HG03108 (cell line): ENCODE results near the gene AJM1.

Source experiments
- ATAC-seq: cut with Tn5 transposase; IDR thresholded peaks from one replicate; pipeline ENCODE4 v1.9.1; 2021; ENCODE audit warnings: moderate library complexity; ENCODE audit not compliant: unreplicated experiment

The AJM1 gene

DNA sequence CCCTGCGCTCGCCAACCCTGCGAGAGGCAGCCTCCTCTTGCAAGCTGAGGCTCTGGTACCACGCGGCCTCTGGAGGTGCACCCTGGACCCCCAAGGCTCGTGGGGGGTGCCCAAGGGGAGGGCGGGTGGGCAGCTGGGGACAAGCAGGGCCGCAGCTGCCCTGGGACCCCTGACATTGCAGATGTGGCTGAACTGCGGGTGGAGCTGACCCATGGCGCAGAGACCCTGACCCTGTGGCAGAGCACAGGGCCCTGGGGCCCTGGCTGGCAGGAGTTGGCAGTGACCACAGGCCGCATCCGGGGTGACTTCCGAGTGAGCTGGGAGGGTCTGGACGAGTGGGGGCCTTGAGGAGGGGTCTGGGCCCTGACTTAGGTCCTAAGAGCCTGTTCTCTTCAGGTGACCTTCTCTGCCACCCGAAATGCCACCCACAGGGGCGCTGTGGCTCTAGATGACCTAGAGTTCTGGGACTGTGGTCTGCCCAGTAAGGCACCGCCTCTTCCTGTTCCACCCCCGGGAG is 11.4 kb downstream of the AJM1 start:
- ATAC-seq: no peak

DNA sequence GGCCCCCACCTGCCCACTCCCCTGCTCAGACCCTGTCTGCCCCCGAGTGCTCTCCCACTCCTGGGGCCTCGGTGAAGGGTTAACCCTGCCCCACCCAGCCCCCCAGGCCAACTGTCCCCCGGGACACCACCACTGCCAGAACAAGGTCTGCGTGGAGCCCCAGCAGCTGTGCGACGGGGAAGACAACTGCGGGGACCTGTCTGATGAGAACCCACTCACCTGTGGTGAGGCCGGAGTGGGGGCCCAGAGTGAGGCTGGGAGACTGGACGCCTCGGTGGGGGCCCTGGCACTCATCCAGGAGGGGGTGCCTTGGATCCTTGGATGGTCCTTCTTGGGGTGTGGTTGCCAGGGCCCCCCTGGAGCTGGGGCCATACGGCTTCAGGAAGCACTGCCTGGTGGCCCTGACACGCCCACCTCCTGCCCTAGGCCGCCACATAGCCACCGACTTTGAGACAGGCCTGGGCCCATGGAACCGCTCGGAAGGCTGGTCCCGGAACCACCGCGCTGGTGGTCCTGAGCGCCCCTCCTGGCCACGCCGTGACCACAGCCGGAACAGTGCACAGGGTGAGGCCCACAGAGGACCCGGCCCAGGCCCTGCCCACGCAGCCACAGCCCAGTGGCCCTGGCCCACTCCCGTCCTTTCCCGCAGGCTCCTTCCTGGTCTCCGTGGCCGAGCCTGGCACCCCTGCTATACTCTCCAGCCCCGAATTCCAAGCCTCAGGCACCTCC is 12.0 kb downstream of the AJM1 start:
- no peak for ATAC-seq

DNA sequence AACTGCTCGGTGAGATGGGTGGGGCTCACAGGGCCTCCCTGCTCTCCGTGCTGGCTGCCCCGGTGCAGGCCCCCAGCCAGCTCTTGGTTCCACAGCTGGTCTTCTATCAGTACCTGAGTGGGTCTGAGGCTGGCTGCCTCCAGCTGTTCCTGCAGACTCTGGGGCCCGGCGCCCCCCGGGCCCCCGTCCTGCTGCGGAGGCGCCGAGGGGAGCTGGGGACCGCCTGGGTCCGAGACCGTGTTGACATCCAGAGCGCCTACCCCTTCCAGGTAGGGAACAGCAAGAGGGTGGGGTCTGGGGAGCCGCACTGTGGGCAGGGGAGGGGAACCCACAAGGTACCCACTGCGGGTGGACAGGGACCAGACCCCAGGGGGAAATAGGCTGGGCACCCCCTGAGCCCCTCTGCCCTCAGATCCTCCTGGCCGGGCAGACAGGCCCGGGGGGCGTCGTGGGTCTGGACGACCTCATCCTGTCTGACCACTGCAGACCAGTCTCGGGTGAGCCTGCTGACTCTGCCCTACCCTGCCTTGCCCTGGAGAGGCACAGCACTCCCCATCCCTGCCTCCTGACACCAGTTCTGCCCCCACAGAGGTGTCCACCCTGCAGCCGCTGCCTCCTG is 12.7 kb downstream of the AJM1 start:
- ATAC-seq: no peak

DNA sequence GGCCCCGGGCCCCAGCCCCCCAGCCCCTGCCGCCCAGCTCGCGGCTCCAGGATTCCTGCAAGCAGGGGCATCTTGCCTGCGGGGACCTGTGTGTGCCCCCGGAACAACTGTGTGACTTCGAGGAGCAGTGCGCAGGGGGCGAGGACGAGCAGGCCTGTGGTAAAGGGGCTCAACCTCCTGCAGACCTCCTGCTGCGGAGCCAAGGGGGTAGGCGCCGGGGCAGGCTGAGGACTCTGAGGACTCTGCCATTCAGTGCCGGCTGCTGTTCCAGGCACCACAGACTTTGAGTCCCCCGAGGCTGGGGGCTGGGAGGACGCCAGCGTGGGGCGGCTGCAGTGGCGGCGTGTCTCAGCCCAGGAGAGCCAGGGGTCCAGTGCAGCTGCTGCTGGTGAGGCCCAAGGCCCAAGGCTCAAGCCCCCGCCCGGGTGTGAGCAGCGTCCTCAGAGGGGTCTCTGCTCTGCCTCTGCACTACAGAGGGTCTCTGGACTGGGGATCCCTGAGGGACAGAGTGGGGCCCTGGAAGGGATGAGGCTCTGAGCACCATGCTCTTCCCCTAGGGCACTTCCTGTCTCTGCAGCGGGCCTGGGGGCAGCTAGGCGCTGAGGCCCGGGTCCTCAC is 13.3 kb downstream of the AJM1 start:
- ATAC-seq: no peak

DNA sequence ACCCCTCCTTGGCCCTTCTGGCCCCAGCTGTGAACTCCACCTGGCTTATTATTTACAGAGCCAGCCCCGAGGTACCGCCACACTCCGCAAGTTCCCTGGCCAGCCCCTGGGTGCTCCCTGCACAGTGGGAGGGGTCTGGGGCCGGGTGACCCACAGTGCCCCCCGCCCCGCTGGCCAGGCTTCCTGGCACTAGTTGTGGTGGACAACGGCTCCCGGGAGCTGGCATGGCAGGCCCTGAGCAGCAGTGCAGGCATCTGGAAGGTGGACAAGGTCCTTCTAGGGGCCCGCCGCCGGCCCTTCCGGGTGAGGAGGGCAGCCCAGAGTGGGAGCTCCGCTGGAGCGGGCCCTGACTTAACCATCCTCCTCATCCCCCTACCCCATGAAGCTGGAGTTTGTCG is 13.8 kb downstream of the AJM1 start:
- no peak for ATAC-seq

DNA sequence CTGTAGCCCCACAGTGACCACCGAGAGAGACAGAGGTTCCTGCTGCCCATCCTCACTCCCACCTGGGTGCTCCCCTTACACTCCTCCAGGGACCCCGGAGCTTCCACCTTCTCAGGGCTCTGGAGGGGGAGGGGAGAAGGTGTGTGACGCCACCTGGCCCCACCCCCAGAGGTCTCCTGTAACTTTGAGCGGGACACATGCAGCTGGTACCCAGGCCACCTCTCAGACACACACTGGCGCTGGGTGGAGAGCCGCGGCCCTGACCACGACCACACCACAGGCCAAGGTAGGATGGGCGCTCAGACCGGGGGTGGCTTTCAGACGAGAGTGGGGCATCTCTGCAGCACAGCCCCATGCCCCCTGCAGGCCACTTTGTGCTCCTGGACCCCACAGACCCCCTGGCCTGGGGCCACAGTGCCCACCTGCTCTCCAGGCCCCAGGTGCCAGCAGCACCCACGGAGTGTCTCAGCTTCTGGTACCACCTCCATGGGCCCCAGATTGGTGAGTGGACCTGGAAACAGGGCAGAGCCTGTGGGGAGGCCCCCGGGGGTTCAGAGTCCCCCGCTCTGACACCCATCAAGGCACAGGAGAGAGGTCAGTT is 14.4 kb downstream of the AJM1 start:
- no peak for ATAC-seq

DNA sequence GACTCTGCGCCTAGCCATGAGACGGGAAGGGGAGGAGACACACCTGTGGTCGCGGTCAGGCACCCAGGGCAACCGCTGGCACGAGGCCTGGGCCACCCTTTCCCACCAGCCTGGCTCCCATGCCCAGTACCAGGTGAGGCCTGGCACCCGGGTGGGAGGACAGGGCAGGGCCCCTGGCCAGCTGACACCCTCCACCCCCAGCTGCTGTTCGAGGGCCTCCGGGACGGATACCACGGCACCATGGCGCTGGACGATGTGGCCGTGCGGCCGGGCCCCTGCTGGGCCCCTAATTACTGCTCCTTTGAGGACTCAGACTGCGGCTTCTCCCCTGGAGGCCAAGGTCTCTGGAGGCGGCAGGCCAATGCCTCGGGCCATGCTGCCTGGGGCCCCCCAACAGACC is 14.9 kb downstream of the AJM1 start:
- ATAC-seq: no peak

DNA sequence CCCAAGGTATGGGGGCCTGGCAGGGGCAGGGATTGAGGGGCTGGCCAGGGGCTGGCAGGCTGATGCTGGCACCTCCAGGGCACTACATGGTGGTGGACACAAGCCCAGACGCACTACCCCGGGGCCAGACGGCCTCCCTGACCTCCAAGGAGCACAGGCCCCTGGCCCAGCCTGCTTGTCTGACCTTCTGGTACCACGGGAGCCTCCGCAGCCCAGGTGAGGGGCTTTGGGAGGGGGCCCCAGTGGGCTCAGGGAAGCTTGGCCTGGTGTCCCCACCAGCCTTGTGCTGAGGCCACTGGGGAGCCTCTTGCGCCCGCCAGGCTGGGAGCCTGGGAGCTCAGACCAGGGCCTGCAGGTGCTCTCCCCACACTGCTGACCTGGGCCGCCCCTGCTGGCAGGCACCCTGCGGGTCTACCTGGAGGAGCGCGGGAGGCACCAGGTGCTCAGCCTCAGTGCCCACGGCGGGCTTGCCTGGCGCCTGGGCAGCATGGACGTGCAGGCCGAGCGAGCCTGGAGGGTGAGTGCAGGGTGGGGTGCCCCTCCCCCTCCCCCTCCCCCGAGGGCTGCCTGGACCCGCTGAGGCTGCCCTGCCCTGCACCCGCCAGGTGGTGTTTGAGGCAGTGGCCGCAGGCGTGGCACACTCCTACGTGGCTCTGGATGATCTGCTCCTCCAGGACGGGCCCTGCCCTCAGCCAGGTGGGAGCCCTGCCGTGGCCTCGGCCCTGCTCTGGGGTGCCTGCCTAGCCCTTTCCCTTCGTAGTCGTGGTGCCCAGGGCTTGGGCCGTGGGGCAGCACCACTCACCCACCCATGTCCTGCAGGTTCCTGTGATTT is 15.5 kb downstream of the AJM1 start:
- no peak for ATAC-seq

DNA sequence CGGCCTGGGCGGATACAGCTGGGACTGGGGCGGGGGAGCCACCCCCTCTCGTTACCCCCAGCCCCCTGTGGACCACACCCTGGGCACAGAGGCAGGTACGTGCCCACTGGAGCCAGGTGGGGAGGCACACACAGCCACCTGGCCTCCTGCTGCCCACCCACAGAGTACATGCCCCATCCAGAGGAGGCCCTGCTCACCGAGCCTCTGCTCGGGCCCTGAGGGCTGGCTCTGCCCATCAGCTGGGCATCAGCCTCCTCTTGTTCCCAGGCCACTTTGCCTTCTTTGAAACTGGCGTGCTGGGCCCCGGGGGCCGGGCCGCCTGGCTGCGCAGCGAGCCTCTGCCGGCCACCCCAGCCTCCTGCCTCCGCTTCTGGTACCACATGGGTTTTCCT is 16.2 kb downstream of the AJM1 start:
- no peak for ATAC-seq

DNA sequence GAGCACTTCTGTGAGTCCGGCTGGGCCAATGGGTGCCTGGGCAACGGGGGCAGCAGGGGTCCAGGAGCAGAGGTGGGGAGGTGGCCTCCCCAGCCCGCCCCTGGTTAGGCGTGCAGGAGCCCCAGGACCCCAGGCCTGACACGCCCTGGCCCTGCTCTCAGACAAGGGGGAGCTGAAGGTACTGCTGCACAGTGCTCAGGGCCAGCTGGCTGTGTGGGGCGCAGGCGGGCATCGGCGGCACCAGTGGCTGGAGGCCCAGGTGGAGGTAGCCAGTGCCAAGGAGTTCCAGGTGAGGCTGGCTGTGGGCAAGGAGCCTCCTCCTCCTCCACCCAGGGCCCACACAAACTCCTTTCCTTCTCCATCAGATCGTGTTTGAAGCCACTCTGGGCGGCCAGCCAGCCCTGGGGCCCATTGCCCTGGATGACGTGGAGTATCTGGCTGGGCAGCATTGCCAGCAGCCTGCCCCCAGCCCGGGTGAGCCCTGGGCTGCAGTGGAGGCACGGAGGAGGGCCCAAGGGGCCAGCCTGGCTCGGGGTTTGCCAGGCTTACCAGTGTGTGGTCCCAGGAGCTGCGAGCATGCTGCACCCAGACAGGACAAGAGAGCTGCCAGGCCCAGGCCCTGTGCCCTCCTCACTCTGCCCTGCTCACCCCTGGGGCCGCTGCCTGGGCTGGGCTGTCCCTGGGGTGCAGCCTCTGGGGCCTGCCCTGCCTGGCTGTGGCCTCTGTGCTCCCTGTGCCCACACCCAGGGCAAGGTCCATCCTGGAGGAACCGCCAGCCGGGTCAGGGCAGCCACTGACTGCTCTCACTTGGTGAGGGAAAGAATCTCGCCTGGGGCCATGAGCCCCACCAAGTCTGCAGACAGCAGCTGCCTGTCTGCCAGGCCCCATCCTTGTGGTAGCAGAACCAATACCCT is 16.8 kb downstream of the AJM1 start:
- ATAC-seq: no peak

DNA sequence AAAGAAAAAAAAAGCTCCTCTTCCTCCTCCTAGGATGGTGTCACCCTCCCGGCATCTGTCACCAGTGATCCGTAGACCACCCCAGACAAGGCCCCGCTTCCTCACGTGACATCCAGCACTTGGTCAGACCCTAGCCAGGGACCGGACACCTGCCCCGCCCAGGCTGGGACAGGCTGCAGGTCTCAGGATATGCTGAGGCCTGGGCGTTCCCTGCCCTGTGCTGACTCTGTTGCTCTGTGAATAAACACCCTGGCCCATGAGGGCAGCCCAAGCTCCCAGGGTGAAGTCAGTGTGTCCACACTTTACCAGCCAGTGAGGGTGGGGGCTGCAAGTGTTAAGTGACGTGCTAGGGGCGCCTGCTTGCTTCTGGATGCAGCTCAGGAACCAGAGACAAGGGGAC is 18.3 kb downstream of the AJM1 start:
- no peak for ATAC-seq

DNA sequence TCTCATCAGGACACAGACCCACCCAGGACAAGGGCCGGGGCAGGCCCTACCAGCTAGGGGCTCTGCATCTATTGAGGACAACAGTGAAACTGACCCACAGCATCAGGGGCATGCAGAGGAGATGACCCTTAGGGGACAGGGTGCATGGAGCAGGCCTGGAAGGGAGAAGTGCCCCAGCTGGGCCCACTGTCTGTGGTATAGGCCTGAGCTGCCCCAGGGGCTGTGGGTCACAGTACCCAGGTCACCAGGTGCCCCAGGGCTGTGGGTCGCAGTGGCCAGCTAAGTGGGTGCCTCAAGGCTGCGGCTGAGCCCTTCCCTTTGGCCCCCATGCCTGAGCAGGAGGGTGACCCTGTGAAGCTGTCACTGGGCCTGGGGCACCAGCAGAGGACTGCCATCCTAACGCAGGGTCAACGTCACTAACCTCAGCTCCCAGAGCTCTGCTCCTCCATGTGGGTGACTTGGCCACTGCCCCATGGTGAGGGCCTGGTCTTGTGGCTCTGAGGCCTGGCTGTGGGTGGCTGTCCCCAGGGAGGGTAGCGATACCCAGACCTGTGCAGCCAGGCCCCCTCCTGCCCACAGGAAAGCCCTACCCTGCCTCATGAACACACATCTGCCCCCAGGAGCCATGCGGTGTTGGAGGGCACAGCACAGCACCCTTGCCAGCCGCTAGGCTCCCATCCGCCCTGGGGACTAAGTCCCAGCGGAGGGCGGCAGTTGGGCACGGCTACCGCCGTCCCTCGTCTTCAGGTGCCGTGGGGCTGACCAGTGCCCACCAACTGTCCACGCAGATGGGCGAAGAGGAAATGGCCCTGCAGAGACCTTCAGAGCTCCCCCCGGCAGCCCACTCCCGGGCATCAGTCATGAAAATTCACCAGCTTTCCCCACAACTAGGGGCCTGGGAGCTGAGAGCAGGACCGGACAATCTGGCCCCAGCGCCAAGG is 18.9 kb downstream of the AJM1 start:
- no peak for ATAC-seq

DNA sequence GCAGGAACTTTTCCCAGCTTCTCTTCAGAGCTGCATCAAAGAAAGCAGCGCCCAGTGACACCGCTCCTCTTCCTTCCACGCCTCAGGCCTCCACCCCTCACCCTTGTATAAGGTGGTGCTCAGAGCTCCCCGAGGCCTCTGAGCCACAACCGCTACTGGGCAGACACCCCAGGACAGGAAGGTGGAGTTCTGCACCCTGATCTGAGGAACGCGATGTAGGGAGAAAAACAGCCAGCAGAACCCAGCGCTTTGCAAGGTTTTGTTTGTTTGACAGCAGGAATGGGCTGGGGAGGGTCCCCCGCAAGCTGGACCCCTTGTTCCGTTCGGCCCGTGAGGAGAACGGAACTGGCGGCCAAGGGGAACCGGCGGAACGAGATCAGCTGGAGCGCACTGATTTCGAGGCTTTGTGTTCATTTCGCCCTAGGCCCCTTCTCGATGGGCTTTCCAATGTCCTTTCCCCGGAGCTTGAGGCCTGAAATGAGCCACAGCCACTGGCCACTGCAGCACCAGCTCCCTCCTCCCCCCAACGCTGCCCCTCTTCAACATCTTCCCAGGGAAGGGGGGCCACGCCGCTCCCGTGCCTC is 19.7 kb downstream of the AJM1 start:
- ATAC-seq: no peak

DNA sequence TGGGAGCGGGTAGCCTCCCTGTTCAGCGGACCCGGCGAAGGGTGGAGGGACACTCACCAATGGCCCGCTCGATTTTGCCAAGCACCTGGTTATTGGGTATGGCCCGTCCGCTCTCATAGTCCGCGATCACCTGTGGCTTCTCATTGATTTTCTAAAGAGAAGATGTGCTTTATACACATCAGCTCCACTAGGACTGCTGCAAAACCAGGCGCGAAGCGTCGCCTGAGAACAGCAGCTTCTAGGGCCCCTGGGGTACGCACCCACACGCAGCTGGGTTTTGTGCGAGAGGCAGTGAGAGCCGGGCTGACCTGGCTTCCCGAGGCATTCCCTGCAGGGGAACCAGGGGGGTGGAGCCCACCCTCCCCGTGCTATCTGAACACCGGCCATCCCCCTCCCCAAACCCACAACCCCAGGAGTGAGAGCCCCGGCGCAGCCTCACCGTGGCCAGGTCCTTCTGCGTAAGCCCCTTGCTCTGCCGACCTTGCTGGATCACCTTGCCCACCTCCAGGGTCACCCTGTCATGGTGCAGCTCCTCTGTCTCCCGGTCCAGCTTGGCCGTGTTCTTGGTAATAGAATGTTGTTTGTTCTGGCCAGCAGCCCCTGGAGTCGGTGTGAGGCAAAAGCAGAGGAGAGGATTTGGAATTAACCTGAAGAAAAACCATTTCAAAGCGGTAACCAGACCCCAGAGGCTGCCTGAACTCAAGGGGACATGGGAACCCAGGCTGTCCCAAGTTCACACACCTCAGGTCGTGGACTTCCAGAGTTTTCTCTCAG is 20.8 kb downstream of the AJM1 start:
- ATAC-seq: no peak

DNA sequence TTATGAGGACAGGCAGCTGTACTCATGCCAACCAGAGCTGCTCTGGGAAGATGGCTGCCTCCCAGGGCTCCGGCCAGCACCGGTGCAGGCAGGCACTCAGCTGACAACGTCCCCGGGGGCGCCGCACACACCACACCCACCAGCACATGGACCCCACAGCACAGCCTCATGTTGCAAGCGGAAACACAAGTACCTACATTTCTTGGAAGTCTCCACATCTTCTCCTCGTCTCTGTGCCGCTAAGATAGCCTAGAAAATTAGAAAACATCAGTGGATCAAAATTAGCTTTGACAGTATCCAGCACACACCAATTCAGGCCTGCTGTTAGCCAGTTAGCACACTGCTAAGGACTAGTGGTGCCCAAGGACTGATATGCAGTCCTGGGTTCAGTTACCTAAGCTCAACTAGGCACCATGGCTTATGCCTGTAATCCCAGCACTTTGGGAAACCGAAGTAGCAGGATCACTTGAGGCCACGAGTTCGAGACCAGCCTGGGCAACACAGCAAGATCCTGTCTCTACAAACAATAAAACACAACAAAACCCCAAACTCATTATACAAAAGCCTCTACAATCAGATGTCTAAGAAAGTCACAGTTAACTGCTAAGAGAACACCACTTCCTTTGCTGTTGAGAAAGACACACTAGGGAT is 21.5 kb downstream of the AJM1 start:
- ATAC-seq: no peak

DNA sequence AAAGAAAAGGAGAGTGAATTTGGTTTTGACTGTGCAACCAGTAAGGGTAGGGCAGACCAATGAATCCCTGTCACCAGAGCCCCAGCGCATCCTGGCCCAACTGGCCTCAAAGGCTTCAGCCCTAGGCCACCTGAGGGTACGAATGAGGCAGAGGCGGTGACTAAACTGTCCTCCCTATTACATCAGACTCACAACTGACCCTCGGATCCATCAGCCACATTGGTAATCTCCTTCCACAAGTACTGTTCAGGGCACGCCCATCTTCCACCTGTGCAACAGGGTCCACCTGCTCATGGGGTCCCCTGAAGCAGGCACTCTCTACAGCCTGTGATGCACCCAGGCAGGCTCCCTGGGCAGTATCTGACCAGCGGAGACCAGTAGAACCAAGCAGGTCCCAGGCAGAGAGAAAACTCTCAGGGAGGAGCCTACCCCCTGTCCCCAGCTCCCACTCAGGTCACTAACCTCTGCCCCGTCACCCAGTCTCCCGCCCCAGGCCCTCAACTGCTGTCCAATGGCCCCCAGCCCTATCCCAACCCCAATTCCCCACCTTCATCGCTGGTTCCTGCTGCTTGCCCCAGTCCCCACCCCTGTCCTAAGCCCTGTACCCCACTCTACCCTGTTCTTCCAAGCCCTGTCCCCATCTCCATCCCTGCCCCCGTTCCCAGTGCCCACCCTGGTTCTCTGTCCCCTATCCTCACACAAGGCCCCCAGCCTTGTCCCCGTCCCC is 22.9 kb downstream of the AJM1 start:
- no peak for ATAC-seq

DNA sequence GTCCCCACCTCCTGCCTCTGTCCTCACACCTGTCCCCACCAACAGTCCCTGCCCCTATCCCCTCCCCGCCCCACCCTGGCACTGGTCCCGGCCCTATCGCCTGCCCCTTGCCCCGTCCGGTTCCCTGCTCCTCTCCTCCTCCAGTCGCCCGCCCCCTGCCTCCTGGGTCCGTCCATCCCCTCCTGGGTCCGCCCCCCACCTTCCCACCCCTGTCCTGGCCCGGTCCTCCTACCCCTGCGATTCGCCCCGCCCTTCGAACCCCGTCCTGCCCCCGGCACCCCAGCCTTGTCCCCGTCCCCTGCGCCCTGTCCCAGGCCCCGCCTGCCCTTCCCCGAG is 23.5 kb downstream of the AJM1 start:
- no peak for ATAC-seq
